ENCODE data around the gene CRIM1.

CRIM1 gene

DNA sequence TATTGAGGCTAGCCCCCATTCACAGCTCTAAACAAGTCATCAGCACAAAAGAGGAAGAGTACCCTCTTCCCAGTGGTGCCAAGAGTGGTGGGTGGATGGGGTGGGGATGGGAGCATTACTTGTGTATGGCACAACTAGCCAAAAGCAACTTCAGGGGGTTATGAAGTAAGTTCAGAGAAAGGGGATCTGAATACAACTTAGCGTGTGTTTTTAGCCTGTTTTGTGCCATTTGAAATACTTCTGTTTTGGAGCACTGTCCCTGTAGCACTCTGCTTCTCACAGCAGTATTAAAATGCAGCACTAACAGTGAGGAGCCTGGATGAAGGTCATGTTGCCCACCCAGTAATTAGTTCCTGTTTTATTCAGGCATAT, 113.5 kb downstream of the CRIM1 start:
- no peak for TF ChIP-seq EGR1 (IDR thresholded peaks at IDR 0.05)
- TF ChIP-seq TEAD4 (IDR thresholded peaks at IDR 0.05) = no peak
- TF ChIP-seq, protein P1, sequence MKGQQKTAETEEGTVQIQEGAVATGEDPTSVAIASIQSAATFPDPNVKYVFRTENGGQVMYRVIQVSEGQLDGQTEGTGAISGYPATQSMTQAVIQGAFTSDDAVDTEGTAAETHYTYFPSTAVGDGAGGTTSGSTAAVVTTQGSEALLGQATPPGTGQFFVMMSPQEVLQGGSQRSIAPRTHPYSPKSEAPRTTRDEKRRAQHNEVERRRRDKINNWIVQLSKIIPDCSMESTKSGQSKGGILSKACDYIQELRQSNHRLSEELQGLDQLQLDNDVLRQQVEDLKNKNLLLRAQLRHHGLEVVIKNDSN (IDR thresholded peaks at IDR 0.05) = no peak
- TF ChIP-seq, protein P2, sequence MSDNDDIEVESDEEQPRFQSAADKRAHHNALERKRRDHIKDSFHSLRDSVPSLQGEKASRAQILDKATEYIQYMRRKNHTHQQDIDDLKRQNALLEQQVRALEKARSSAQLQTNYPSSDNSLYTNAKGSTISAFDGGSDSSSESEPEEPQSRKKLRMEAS (IDR thresholded peaks at IDR 0.05) = no peak
- TF ChIP-seq CEBPB (IDR thresholded peaks at IDR 0.05) = no peak
- TF ChIP-seq ZBTB7A (IDR thresholded peaks at IDR 0.05; ENCODE audit: low read depth) = no peak
- no peak for TF ChIP-seq YY1 (IDR thresholded peaks at IDR 0.05; ENCODE audit: low read depth)
- no peak for TF ChIP-seq TAF1 (IDR thresholded peaks at IDR 0.05; ENCODE audit: low read depth)
- no peak for TF ChIP-seq RAD21 (IDR thresholded peaks at IDR 0.05; ENCODE audit: low read depth)
- no peak for TF ChIP-seq EP300 (IDR thresholded peaks at IDR 0.05; ENCODE audit: borderline replicate concordance)
- TF ChIP-seq, protein P3, sequence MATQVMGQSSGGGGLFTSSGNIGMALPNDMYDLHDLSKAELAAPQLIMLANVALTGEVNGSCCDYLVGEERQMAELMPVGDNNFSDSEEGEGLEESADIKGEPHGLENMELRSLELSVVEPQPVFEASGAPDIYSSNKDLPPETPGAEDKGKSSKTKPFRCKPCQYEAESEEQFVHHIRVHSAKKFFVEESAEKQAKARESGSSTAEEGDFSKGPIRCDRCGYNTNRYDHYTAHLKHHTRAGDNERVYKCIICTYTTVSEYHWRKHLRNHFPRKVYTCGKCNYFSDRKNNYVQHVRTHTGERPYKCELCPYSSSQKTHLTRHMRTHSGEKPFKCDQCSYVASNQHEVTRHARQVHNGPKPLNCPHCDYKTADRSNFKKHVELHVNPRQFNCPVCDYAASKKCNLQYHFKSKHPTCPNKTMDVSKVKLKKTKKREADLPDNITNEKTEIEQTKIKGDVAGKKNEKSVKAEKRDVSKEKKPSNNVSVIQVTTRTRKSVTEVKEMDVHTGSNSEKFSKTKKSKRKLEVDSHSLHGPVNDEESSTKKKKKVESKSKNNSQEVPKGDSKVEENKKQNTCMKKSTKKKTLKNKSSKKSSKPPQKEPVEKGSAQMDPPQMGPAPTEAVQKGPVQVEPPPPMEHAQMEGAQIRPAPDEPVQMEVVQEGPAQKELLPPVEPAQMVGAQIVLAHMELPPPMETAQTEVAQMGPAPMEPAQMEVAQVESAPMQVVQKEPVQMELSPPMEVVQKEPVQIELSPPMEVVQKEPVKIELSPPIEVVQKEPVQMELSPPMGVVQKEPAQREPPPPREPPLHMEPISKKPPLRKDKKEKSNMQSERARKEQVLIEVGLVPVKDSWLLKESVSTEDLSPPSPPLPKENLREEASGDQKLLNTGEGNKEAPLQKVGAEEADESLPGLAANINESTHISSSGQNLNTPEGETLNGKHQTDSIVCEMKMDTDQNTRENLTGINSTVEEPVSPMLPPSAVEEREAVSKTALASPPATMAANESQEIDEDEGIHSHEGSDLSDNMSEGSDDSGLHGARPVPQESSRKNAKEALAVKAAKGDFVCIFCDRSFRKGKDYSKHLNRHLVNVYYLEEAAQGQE (IDR thresholded peaks at IDR 0.05; ENCODE audit: low read depth) = no peak
- no peak for TF ChIP-seq TCF12 (IDR thresholded peaks at IDR 0.05; ENCODE audit: low read depth)
- no peak for TF ChIP-seq NFIC (IDR thresholded peaks at IDR 0.05)
- no peak for TF ChIP-seq CREB1 (IDR thresholded peaks at IDR 0.05; ENCODE audit: low read depth)
- TF ChIP-seq FOXM1 (IDR thresholded peaks at IDR 0.05; ENCODE audit: borderline replicate concordance, low read depth) = no peak

DNA sequence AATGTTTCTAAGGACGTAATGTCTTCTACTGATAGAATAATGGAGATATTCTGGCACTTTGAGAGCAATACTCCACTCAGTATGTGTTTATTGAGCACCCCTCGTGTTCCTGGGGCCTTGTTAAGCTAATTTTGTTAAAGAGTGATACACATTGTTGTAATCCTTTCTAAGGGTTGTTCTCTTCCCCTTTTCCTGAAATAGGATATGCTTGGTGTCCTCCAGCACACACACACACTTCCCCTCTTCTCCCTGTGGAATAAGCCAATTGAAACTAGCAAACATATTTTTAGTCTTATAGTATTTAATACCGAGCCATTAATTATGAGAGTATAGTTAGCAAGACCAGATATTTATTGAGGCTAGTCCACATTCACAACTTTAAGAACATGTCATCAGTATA, 114.1 kb downstream of the CRIM1 start:
- TF ChIP-seq, protein P2 (IDR thresholded peaks at IDR 0.05) = no peak
- no peak for TF ChIP-seq CREB1 (IDR thresholded peaks at IDR 0.05; ENCODE audit: low read depth)

DNA sequence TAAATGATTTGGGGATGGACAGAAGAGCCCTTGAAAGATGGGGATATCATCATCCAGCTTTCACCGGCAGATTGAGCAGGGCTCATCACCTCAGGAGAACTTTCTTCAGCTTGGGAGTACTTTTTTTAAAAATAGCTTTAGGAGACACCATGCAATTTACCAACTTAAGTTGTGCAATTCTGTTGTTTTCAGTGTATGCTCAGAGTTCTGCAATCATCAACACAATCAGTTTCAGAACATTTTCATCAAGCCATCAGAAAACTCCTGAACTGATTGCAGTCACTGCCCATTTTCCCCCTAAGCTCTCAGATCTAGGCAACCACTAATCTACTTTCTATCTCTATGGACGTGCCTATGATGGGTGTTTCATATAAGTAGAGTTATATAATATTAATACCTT, 117.7 kb downstream of the CRIM1 start:
- TF ChIP-seq CEBPB (IDR thresholded peaks at IDR 0.05) (no peak), TCF12 (IDR thresholded peaks at IDR 0.05; ENCODE audit: low read depth) (no peak), YY1 (IDR thresholded peaks at IDR 0.05; ENCODE audit: low read depth) (no peak), EP300 (IDR thresholded peaks at IDR 0.05; ENCODE audit: borderline replicate concordance) (no peak), RAD21 (IDR thresholded peaks at IDR 0.05; ENCODE audit: low read depth) (no peak), ZBTB7A (IDR thresholded peaks at IDR 0.05; ENCODE audit: low read depth) (no peak), FOXM1 (IDR thresholded peaks at IDR 0.05; ENCODE audit: borderline replicate concordance, low read depth) (no peak), CREB1 (IDR thresholded peaks at IDR 0.05; ENCODE audit: low read depth) (no peak), TEAD4 (IDR thresholded peaks at IDR 0.05) (no peak)
- TF ChIP-seq, protein P2 (IDR thresholded peaks at IDR 0.05) = no peak
- TF ChIP-seq, protein P3 (IDR thresholded peaks at IDR 0.05; ENCODE audit: low read depth) = no peak
- TF ChIP-seq, protein P1 (IDR thresholded peaks at IDR 0.05) = no peak

DNA sequence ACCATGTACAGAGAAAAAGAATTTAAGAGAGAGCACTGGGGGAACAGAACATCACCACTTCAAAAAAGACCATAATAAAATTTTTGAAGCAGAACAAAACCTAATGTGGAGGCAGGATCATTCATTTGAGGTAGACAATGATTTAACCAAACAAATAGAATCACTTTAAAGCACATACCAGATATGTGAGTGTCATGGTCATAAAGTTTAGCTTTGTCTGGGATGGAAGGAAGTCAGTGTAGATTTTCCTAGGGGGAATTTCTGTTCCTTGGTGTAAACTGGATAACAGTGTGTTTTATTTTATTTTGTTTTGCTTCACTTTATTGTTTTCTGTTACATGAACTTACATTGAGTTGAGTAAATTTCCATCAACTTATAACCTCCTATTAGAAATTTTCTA, 120.8 kb downstream of the CRIM1 start:
- no peak for TF ChIP-seq EGR1 (IDR thresholded peaks at IDR 0.05)

DNA sequence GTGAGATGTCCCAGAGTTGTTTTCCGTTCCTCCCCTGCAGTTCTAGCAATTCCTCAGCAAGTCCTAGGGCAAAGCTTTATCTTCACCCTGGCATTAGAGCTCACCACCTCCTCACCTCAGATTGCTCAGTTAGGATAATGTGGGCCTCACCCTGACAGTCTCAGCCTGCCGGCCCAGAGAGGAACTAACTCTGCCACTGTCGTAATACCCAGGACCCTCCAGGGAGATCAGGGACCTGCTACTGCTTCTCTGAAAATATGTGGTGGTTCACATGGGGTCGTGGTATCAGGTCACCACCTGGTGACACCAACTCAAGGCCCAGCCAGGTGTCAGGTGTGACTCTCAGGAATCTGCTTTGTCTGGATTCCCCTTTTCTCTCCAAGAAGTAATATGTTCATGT, 121.7 kb downstream of the CRIM1 start:
- TF ChIP-seq RAD21 (IDR thresholded peaks at IDR 0.05; ENCODE audit: low read depth) = no peak
- TF ChIP-seq, protein P3 (IDR thresholded peaks at IDR 0.05; ENCODE audit: low read depth) = no peak
- no peak for TF ChIP-seq TEAD4 (IDR thresholded peaks at IDR 0.05)
- TF ChIP-seq YY1 (IDR thresholded peaks at IDR 0.05; ENCODE audit: low read depth) = no peak
- TF ChIP-seq CEBPB (IDR thresholded peaks at IDR 0.05) = no peak
- TF ChIP-seq, protein P1 (IDR thresholded peaks at IDR 0.05) = no peak
- TF ChIP-seq FOXM1 (IDR thresholded peaks at IDR 0.05; ENCODE audit: borderline replicate concordance, low read depth) = no peak
- TF ChIP-seq, protein P2 (IDR thresholded peaks at IDR 0.05) = no peak
- TF ChIP-seq TCF12 (IDR thresholded peaks at IDR 0.05; ENCODE audit: low read depth) = no peak
- TF ChIP-seq EP300 (IDR thresholded peaks at IDR 0.05; ENCODE audit: borderline replicate concordance) = no peak
- no peak for TF ChIP-seq CREB1 (IDR thresholded peaks at IDR 0.05; ENCODE audit: low read depth)
- TF ChIP-seq TAF1 (IDR thresholded peaks at IDR 0.05; ENCODE audit: low read depth) = no peak
